SK-N-SH treated with all-trans-retinoic acid at 6 μM for 48 hours (cell line): ENCODE measurements around the gene IL16.

Experiments
- ARNTL ChIP-seq: fragments of 450-650 bp; formaldehyde crosslinking; IDR thresholded peaks from 2 replicates; pipeline ENCODE4 v1.5.0; 2020; ENCODE audit warnings: low read depth, mild to moderate bottlenecking, moderate library complexity, borderline replicate concordance
- BACH2 ChIP-seq: fragments of 250-450 bp; sonication (Bioruptor Pico); IDR thresholded peaks from 2 replicates; pipeline ENCODE4 v1.9.0; 2021; ENCODE audit warnings: mild to moderate bottlenecking, borderline replicate concordance
- CSDC2 ChIP-seq: fragments of 250-450 bp; sonication (Bioruptor Pico); IDR thresholded peaks from 2 replicates; pipeline ENCODE4 v1.5.0; 2020; ENCODE audit warnings: mild to moderate bottlenecking, moderate library complexity
- ESRRG ChIP-seq: fragments of 250-450 bp; sonication (Bioruptor Pico); IDR thresholded peaks from 2 replicates; pipeline ENCODE4 v1.6.1; 2021; ENCODE audit warnings: mild to moderate bottlenecking
- ISL1 ChIP-seq: fragments of 250-450 bp; sonication (Bioruptor Pico); IDR thresholded peaks from 2 replicates; pipeline ENCODE4 v2.1.2; 2022; ENCODE audit warnings: mild to moderate bottlenecking, moderate library complexity
- OSR1 ChIP-seq: fragments of 250-450 bp; sonication (Bioruptor Pico); IDR thresholded peaks from 2 replicates; pipeline ENCODE4 v1.8.0; 2022; ENCODE audit warnings: moderate library complexity, mild to moderate bottlenecking, inconsistent platforms
- RARB ChIP-seq: fragments of 250-450 bp; sonication (Bioruptor Pico); IDR thresholded peaks from 2 replicates; pipeline ENCODE4 v1.8.0; 2021; ENCODE audit warnings: mild to moderate bottlenecking, moderate library complexity
- ZC3H10 ChIP-seq: fragments of 250-450 bp; sonication (Bioruptor Pico); IDR thresholded peaks from 2 replicates; pipeline ENCODE4 v1.5.1; 2021; ENCODE audit warnings: mild to moderate bottlenecking, moderate library complexity
- ZFP30 ChIP-seq: fragments of 450-650 bp; formaldehyde crosslinking; IDR thresholded peaks from 2 replicates; pipeline ENCODE4 v1.5.0; 2022; ENCODE audit warnings: mild to moderate bottlenecking, moderate library complexity
- ZNF565 ChIP-seq: fragments of 450-650 bp; formaldehyde crosslinking; conservative IDR thresholded peaks from 2 replicates; pipeline ENCODE4 v1.5.0; 2020; ENCODE audit warnings: low read depth, mild to moderate bottlenecking, moderate library complexity
- TF ChIP-seq, protein P1 (sequence below): fragments of 250-450 bp; sonication (Bioruptor Pico); IDR thresholded peaks from 2 replicates; pipeline ENCODE4 v1.5.1; 2020; ENCODE audit warnings: low read depth, mild to moderate bottlenecking, moderate library complexity
- TF ChIP-seq, protein P2 (sequence below): fragments of 250-450 bp; sonication (Bioruptor Pico); IDR thresholded peaks from 2 replicates; pipeline ENCODE4 v1.5.0; 2020; ENCODE audit warnings: mild to moderate bottlenecking, moderate library complexity

DNA sequence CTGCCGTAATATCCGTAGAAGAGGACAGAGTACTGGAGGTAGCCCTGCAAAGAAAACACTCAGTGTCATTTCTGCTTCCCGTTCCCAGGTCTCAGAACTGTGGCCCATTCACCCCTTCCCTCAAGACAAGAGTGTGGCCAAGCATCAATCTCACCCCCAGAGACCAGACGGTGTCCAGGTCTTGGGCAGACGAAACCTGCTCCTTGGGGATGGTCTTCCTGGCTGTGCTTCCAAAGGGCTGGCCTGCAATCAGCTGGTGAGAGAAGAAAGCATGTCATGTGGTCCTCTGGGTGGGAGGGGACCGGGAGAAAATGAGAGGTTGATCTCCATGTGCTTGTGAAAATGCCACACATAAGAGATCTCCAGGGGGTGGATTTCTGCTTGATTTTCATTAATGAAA lies 161.6 kb downstream of the IL16 start:
- TF ChIP-seq ZC3H10 (CRISPR knock-in tag) = no peak
- no peak for TF ChIP-seq ZNF565 (CRISPR knock-in tag)
- no peak for TF ChIP-seq RARB (CRISPR knock-in tag)
- no peak for TF ChIP-seq ZFP30
- TF ChIP-seq ARNTL (CRISPR knock-in tag) = no peak
- no peak for TF ChIP-seq ISL1 (CRISPR knock-in tag)
- TF ChIP-seq ESRRG = no peak
- no peak for TF ChIP-seq BACH2
- no peak for TF ChIP-seq CSDC2 (CRISPR knock-in tag)
- TF ChIP-seq, protein P1, sequence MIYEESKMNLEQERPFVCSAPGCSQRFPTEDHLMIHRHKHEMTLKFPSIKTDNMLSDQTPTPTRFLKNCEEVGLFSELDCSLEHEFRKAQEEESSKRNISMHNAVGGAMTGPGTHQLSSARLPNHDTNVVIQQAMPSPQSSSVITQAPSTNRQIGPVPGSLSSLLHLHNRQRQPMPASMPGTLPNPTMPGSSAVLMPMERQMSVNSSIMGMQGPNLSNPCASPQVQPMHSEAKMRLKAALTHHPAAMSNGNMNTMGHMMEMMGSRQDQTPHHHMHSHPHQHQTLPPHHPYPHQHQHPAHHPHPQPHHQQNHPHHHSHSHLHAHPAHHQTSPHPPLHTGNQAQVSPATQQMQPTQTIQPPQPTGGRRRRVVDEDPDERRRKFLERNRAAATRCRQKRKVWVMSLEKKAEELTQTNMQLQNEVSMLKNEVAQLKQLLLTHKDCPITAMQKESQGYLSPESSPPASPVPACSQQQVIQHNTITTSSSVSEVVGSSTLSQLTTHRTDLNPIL = no peak
- TF ChIP-seq OSR1 (CRISPR knock-in tag) = no peak
- TF ChIP-seq, protein P2, sequence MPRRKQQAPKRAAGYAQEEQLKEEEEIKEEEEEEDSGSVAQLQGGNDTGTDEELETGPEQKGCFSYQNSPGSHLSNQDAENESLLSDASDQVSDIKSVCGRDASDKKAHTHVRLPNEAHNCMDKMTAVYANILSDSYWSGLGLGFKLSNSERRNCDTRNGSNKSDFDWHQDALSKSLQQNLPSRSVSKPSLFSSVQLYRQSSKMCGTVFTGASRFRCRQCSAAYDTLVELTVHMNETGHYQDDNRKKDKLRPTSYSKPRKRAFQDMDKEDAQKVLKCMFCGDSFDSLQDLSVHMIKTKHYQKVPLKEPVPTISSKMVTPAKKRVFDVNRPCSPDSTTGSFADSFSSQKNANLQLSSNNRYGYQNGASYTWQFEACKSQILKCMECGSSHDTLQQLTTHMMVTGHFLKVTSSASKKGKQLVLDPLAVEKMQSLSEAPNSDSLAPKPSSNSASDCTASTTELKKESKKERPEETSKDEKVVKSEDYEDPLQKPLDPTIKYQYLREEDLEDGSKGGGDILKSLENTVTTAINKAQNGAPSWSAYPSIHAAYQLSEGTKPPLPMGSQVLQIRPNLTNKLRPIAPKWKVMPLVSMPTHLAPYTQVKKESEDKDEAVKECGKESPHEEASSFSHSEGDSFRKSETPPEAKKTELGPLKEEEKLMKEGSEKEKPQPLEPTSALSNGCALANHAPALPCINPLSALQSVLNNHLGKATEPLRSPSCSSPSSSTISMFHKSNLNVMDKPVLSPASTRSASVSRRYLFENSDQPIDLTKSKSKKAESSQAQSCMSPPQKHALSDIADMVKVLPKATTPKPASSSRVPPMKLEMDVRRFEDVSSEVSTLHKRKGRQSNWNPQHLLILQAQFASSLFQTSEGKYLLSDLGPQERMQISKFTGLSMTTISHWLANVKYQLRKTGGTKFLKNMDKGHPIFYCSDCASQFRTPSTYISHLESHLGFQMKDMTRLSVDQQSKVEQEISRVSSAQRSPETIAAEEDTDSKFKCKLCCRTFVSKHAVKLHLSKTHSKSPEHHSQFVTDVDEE = no peak
